Thyroid gland (tissue), 4 donors: Measurements from ENCODE around the gene FMO2.

Experiments used
- CTCF ChIP-seq, 6 experiments: fragments of 200-600 bp in 3 of 6; fragments of 450-650 bp in 3 of 6; sonication (generic) in 3 of 6; IDR thresholded peaks; one replicate each; pipeline ENCODE4 v1.5.1; 2016 to 2019; ENCODE audit warnings: antibody characterized with exemption in 6 of 6, mild to moderate bottlenecking in 2 of 6, inconsistent platforms in 1 of 6, moderate library complexity in 1 of 6
- POLR2A ChIP-seq, 2 donors: fragments of 450-650 bp; IDR thresholded peaks; one replicate each; pipeline ENCODE4 v1.6.1; 2017; ENCODE audit warnings: antibody characterized with exemption in 2 of 2, mild to moderate bottlenecking in 2 of 2, moderate library complexity in 1 of 2

- no peak for TF ChIP-seq POLR2A (IDR thresholded peaks at IDR 0.05)
- TF ChIP-seq CTCF (IDR thresholded peaks at IDR 0.05) = no peak
Measured at GRCh38 chr1:171204296-171204695, 19.2 kb downstream of the FMO2 start.
